HEK293 (cell line): ENCODE results near the gene USP31.

Experiments used
- EGR2 ChIP-seq: fragments of 450-650 bp; formaldehyde crosslinking; IDR thresholded peaks from 2 replicates; pipeline ENCODE4 v1.5.1; 2016; ENCODE audit warnings: low read depth, missing biosample characterization, missing genetic modification characterization
- HOXA7 ChIP-seq: sonication (generic); formaldehyde crosslinking; IDR thresholded peaks from 2 replicates; pipeline ENCODE4 v1.8.1; 2022; ENCODE audit warnings: missing genetic modification reagents, borderline replicate concordance
- KLF16 ChIP-seq: fragments of 450-650 bp; formaldehyde crosslinking; IDR thresholded peaks from 2 replicates; pipeline ENCODE4 v1.5.1; 2017; ENCODE audit warnings: missing biosample characterization, missing genetic modification characterization
- SP2 ChIP-seq: fragments of 450-650 bp; formaldehyde crosslinking; IDR thresholded peaks from 2 replicates; pipeline ENCODE4 v1.5.1; 2016; ENCODE audit warnings: missing biosample characterization, missing genetic modification characterization
- YY1 ChIP-seq: fragments of 450-650 bp; formaldehyde crosslinking; IDR thresholded peaks from 2 replicates; pipeline ENCODE4 v1.5.1; 2018; ENCODE audit warnings: missing biosample characterization, missing genetic modification characterization
- ZNF140 ChIP-seq: fragments of 450-650 bp; formaldehyde crosslinking; IDR thresholded peaks from 2 replicates; pipeline ENCODE4 v1.5.1; 2016; ENCODE audit warnings: missing biosample characterization, missing genetic modification characterization
- ZNF747 ChIP-seq: fragments of 450-650 bp; formaldehyde crosslinking; IDR thresholded peaks from 2 replicates; pipeline ENCODE4 v1.5.1; 2016; ENCODE audit warnings: missing biosample characterization, missing genetic modification characterization
- ZNF76 ChIP-seq: fragments of 450-650 bp; formaldehyde crosslinking; IDR thresholded peaks from 2 replicates; pipeline ENCODE4; 2016; ENCODE audit warnings: low read depth, missing biosample characterization, missing genetic modification characterization, borderline replicate concordance
- ZNF768 ChIP-seq: fragments of 450-650 bp; formaldehyde crosslinking; IDR thresholded peaks from 2 replicates; pipeline ENCODE4 v1.5.1; 2018; ENCODE audit warnings: missing biosample characterization, mild to moderate bottlenecking, missing genetic modification characterization
- TF ChIP-seq, protein P1 (sequence below): fragments of 450-650 bp; formaldehyde crosslinking; IDR thresholded peaks from 2 replicates; pipeline ENCODE4 v1.5.1; 2016; ENCODE audit warnings: missing biosample characterization, missing genetic modification characterization
- TF ChIP-seq, protein P2 (sequence below): fragments of 450-650 bp; formaldehyde crosslinking; IDR thresholded peaks from 2 replicates; pipeline ENCODE4 v1.5.1; 2016; ENCODE audit warnings: missing biosample characterization, missing genetic modification characterization
- TF ChIP-seq, protein P3 (sequence below): fragments of 450-650 bp; formaldehyde crosslinking; IDR thresholded peaks from 2 replicates; pipeline ENCODE4 v1.5.1; 2016; ENCODE audit warnings: missing biosample characterization, missing genetic modification characterization

DNA sequence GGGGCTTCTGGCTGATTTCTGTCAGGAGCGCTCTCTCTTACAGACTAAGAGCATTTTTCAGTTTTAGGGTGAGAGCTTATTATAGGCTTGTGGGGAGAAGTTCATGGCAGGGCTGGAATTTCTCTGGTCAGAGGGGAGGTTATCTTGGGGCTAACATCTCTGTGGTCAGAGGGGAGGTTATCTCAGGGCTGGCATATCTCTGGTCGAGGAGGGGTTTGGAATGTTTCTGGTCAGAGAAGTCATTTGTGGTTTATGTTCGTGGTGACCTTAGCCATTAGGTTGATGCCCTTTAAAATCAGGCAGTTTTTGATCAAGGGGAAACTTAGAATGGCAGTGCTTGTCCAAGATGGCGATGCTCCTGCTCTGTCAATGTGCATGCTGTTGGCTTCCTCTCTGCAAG lies 10.8 kb upstream of the USP31 start:
- TF ChIP-seq, protein P1, sequence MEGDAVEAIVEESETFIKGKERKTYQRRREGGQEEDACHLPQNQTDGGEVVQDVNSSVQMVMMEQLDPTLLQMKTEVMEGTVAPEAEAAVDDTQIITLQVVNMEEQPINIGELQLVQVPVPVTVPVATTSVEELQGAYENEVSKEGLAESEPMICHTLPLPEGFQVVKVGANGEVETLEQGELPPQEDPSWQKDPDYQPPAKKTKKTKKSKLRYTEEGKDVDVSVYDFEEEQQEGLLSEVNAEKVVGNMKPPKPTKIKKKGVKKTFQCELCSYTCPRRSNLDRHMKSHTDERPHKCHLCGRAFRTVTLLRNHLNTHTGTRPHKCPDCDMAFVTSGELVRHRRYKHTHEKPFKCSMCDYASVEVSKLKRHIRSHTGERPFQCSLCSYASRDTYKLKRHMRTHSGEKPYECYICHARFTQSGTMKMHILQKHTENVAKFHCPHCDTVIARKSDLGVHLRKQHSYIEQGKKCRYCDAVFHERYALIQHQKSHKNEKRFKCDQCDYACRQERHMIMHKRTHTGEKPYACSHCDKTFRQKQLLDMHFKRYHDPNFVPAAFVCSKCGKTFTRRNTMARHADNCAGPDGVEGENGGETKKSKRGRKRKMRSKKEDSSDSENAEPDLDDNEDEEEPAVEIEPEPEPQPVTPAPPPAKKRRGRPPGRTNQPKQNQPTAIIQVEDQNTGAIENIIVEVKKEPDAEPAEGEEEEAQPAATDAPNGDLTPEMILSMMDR (tag by site-specific recombination): no peak
- TF ChIP-seq ZNF768 (tag by site-specific recombination) (no peak), ZNF747 (tag by site-specific recombination) (no peak), YY1 (tag by site-specific recombination) (no peak), HOXA7 (CRISPR knock-in tag) (no peak), ZNF76 (tag by site-specific recombination) (no peak), SP2 (tag by site-specific recombination) (no peak), EGR2 (tag by site-specific recombination) (no peak), ZNF140 (tag by site-specific recombination) (no peak), KLF16 (no peak)
- TF ChIP-seq, protein P2, sequence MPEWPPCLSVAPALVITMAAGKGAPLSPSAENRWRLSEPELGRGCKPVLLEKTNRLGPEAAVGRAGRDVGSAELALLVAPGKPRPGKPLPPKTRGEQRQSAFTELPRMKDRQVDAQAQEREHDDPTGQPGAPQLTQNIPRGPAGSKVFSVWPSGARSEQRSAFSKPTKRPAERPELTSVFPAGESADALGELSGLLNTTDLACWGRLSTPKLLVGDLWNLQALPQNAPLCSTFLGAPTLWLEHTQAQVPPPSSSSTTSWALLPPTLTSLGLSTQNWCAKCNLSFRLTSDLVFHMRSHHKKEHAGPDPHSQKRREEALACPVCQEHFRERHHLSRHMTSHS (tag by site-specific recombination): no peak
- TF ChIP-seq, protein P3, sequence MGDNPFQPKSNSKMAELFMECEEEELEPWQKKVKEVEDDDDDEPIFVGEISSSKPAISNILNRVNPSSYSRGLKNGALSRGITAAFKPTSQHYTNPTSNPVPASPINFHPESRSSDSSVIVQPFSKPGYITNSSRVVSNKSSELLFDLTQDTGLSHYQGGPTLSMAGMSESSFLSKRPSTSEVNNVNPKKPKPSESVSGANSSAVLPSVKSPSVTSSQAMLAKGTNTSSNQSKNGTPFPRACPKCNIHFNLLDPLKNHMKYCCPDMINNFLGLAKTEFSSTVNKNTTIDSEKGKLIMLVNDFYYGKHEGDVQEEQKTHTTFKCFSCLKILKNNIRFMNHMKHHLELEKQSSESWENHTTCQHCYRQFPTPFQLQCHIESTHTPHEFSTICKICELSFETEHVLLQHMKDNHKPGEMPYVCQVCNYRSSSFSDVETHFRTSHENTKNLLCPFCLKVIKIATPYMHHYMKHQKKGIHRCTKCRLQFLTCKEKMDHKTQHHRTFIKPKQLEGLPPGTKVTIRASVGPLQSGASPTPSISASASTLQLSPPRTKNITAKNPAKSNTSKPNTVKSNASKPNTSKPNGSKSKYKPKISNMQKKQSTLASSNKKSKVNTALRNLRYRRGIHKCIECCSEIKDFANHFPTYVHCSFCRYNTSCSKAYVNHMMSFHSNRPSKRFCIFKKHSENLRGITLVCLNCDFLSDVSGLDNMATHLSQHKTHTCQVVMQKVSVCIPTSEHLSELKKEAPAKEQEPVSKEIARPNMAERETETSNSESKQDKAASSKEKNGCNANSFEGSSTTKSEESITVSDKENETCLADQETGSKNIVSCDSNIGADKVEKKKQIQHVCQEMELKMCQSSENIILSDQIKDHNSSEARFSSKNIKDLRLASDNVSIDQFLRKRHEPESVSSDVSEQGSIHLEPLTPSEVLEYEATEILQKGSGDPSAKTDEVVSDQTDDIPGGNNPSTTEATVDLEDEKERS (tag by site-specific recombination): no peak
